ENCODE results near the gene PRSS8.
"Not testable (repeated sequence)": the region's sequence is repeated elsewhere in the genome, so short reads cannot be mapped to it uniquely, and the experiment has no call there.

Gene PRSS8

GRCh38 chr16:31135535-31136286 lies at the start of gene PRSS8:
Gene PRSS8, minus strand, starts transcription at chr16:31135727. Its CDS starts 229 bp downstream, at chr16:31135498.
- H3K4me3 ChIP-seq (ENCODE audit: low read length in 2 of 2), result no peak within 1 kb of the TSS
- H3K4me1 ChIP-seq (ENCODE audit: control insufficient read depth, insufficient read depth, low read length), result peaks cover 3% of the 10 kb centered on the region
- H3K9ac ChIP-seq (ENCODE audit: low read length in 2 of 2), result peak within 1 kb of the TSS in 1 of 2 donors; percentile 58
- H3K36me3 ChIP-seq (ENCODE audit: control insufficient read depth in 2 of 2, insufficient read depth in 2 of 2, low read length in 2 of 2), result peaks cover 5 to 15% of the 10 kb centered on the region in 2 donors
- peaks cover 12 to 14% of the 10 kb centered on the region in 2 donors for H3K27me3 ChIP-seq (ENCODE audit: control insufficient read depth in 1 of 2, insufficient read depth in 2 of 2, low read length in 2 of 2)
- H3K9me3 ChIP-seq (ENCODE audit: control insufficient read depth in 2 of 2, low read length in 2 of 2), result no peaks in the 10 kb centered on the region
- no peak within 1 kb of the TSS for H3K27ac ChIP-seq (ENCODE audit: low read length)

GRCh38 chr16:31184888-31185287 lies 49.4 kb upstream of the PRSS8 start:
- Histone ChIP-seq H3K36me3 (ENCODE audit: control insufficient read depth in 2 of 2, insufficient read depth in 2 of 2, low read length in 2 of 2) (peaks cover 63 to 64% of the 10 kb centered on the region in 2 donors), H3K9ac (ENCODE audit: low read length in 2 of 2) (no peak overlapping the region), H3K4me1 (ENCODE audit: control insufficient read depth, insufficient read depth, low read length) (peaks cover 27% of the 10 kb centered on the region), H3K27ac (ENCODE audit: low read length) (no peak overlapping the region), H3K9me3 (ENCODE audit: control insufficient read depth in 2 of 2, low read length in 2 of 2) (no peaks in the 10 kb centered on the region), H3K4me3 (ENCODE audit: low read length in 2 of 2) (no peak overlapping the region), H3K27me3 (ENCODE audit: control insufficient read depth in 1 of 2, insufficient read depth in 2 of 2, low read length in 2 of 2) (no peaks in the 10 kb centered on the region)

- Histone ChIP-seq H3K4me1 (ENCODE audit: control insufficient read depth, insufficient read depth, low read length) (peaks cover 33% of the 10 kb centered on the region), H3K4me3 (ENCODE audit: low read length in 2 of 2) (no peak overlapping the region), H3K27ac (ENCODE audit: low read length) (no peak overlapping the region), H3K36me3 (ENCODE audit: control insufficient read depth in 2 of 2, insufficient read depth in 2 of 2, low read length in 2 of 2) (peaks cover 51 to 52% of the 10 kb centered on the region in 2 donors), H3K9ac (ENCODE audit: low read length in 2 of 2) (no peak overlapping the region), H3K9me3 (ENCODE audit: control insufficient read depth in 2 of 2, low read length in 2 of 2) (no peaks in the 10 kb centered on the region), H3K27me3 (ENCODE audit: control insufficient read depth in 1 of 2, insufficient read depth in 2 of 2, low read length in 2 of 2) (no peaks in the 10 kb centered on the region)
These were observed 48.2 kb upstream of the PRSS8 start for GRCh38 chr16:31183432-31184428.

GRCh38 chr16:31182391-31182790 lies 46.9 kb upstream of the PRSS8 start:
- Histone ChIP-seq H3K36me3 (ENCODE audit: control insufficient read depth in 2 of 2, insufficient read depth in 2 of 2, low read length in 2 of 2) (peaks cover 38 to 41% of the 10 kb centered on the region in 2 donors), H3K4me3 (ENCODE audit: low read length in 2 of 2) (peak overlapping the region; percentile 92), H3K27ac (ENCODE audit: low read length) (no peak overlapping the region), H3K27me3 (ENCODE audit: control insufficient read depth in 1 of 2, insufficient read depth in 2 of 2, low read length in 2 of 2) (no peaks in the 10 kb centered on the region), H3K4me1 (ENCODE audit: control insufficient read depth, insufficient read depth, low read length) (peaks cover 36% of the 10 kb centered on the region), H3K9me3 (ENCODE audit: control insufficient read depth in 2 of 2, low read length in 2 of 2) (no peaks in the 10 kb centered on the region), H3K9ac (ENCODE audit: low read length in 2 of 2) (peak overlapping the region; percentile 39 to 58)

- peaks cover 36% of the 10 kb centered on the region for H3K4me1 ChIP-seq (ENCODE audit: control insufficient read depth, insufficient read depth, low read length)
- H3K4me3 ChIP-seq (ENCODE audit: low read length in 2 of 2), result peak overlapping the region; percentile 92
- H3K9me3 ChIP-seq (ENCODE audit: control insufficient read depth in 2 of 2, low read length in 2 of 2), result no peaks in the 10 kb centered on the region
- H3K27me3 ChIP-seq (ENCODE audit: control insufficient read depth in 1 of 2, insufficient read depth in 2 of 2, low read length in 2 of 2), result no peaks in the 10 kb centered on the region
- peaks cover 27 to 30% of the 10 kb centered on the region in 2 donors for H3K36me3 ChIP-seq (ENCODE audit: control insufficient read depth in 2 of 2, insufficient read depth in 2 of 2, low read length in 2 of 2)
- H3K27ac ChIP-seq (ENCODE audit: low read length), result peak overlapping the region; percentile 93
- H3K9ac ChIP-seq (ENCODE audit: low read length in 2 of 2), result peak overlapping the region; percentile 92 to 96
These were observed 45.7 kb upstream of the PRSS8 start for GRCh38 chr16:31181102-31181830.

- H3K27ac ChIP-seq (ENCODE audit: low read length), result peak within 1 kb of the TSS; percentile 93
These were observed 44.4 kb upstream of the PRSS8 start, which contains the start of gene FUS for GRCh38 chr16:31179747-31180459. Gene FUS, plus strand, starts transcription at chr16:31180139. Its CDS starts 76 bp downstream, at chr16:31180215.

GRCh38 chr16:31179219-31179746 lies 43.8 kb upstream of the PRSS8 start:
- H3K9ac ChIP-seq (ENCODE audit: low read length in 2 of 2), result peak overlapping the region; percentile 92 to 96
- H3K9me3 ChIP-seq (ENCODE audit: control insufficient read depth in 2 of 2, low read length in 2 of 2), result no peaks in the 10 kb centered on the region
- H3K4me3 ChIP-seq (ENCODE audit: low read length in 2 of 2), result peak overlapping the region; percentile 92
- peaks cover 13 to 14% of the 10 kb centered on the region in 2 donors for H3K36me3 ChIP-seq (ENCODE audit: control insufficient read depth in 2 of 2, insufficient read depth in 2 of 2, low read length in 2 of 2)
- H3K27me3 ChIP-seq (ENCODE audit: control insufficient read depth in 1 of 2, insufficient read depth in 2 of 2, low read length in 2 of 2), result no peaks in the 10 kb centered on the region
- H3K4me1 ChIP-seq (ENCODE audit: control insufficient read depth, insufficient read depth, low read length), result peaks cover 36% of the 10 kb centered on the region
- H3K27ac ChIP-seq (ENCODE audit: low read length), result peak overlapping the region; percentile 93

More at GRCh38 chr16:31179747-31180459, 44.4 kb upstream of the PRSS8 start, which contains the start of gene FUS:
- no peaks in the 10 kb centered on the region for H3K9me3 ChIP-seq (ENCODE audit: control insufficient read depth in 2 of 2, low read length in 2 of 2)
- H3K36me3 ChIP-seq (ENCODE audit: control insufficient read depth in 2 of 2, insufficient read depth in 2 of 2, low read length in 2 of 2), result peaks cover 13 to 16% of the 10 kb centered on the region in 2 donors
- H3K9ac ChIP-seq (ENCODE audit: low read length in 2 of 2), result peak within 1 kb of the TSS; percentile 92 to 96
- H3K27me3 ChIP-seq (ENCODE audit: control insufficient read depth in 1 of 2, insufficient read depth in 2 of 2, low read length in 2 of 2), result no peaks in the 10 kb centered on the region
- peaks cover 36% of the 10 kb centered on the region for H3K4me1 ChIP-seq (ENCODE audit: control insufficient read depth, insufficient read depth, low read length)
- peak within 1 kb of the TSS; percentile 92 for H3K4me3 ChIP-seq (ENCODE audit: low read length in 2 of 2)

- Histone ChIP-seq H3K4me3 (ENCODE audit: low read length in 2 of 2) (no peak overlapping the region), H3K36me3 (ENCODE audit: control insufficient read depth in 2 of 2, insufficient read depth in 2 of 2, low read length in 2 of 2) (no peaks in the 10 kb centered on the region), H3K27ac (ENCODE audit: low read length) (no peak overlapping the region), H3K4me1 (ENCODE audit: control insufficient read depth, insufficient read depth, low read length) (peaks cover 20% of the 10 kb centered on the region), H3K9me3 (ENCODE audit: control insufficient read depth in 2 of 2, low read length in 2 of 2) (no peaks in the 10 kb centered on the region), H3K27me3 (ENCODE audit: control insufficient read depth in 1 of 2, insufficient read depth in 2 of 2, low read length in 2 of 2) (no peaks in the 10 kb centered on the region), H3K9ac (ENCODE audit: low read length in 2 of 2) (no peak overlapping the region)
These were observed 41.6 kb upstream of the PRSS8 start for GRCh38 chr16:31177136-31177535.

GRCh38 chr16:31170048-31170447 lies 34.5 kb upstream of the PRSS8 start:
- not testable (repeated sequence) for H3K9me3 ChIP-seq (ENCODE audit: control insufficient read depth in 2 of 2, low read length in 2 of 2); H3K9ac ChIP-seq (ENCODE audit: low read length in 2 of 2); H3K27me3 ChIP-seq (ENCODE audit: control insufficient read depth in 1 of 2, insufficient read depth in 2 of 2, low read length in 2 of 2); H3K4me1 ChIP-seq (ENCODE audit: control insufficient read depth, insufficient read depth, low read length); H3K36me3 ChIP-seq (ENCODE audit: control insufficient read depth in 2 of 2, insufficient read depth in 2 of 2, low read length in 2 of 2); H3K4me3 ChIP-seq (ENCODE audit: low read length in 2 of 2); H3K27ac ChIP-seq (ENCODE audit: low read length)
